ENCODE results near the gene PARP6.

DNA sequence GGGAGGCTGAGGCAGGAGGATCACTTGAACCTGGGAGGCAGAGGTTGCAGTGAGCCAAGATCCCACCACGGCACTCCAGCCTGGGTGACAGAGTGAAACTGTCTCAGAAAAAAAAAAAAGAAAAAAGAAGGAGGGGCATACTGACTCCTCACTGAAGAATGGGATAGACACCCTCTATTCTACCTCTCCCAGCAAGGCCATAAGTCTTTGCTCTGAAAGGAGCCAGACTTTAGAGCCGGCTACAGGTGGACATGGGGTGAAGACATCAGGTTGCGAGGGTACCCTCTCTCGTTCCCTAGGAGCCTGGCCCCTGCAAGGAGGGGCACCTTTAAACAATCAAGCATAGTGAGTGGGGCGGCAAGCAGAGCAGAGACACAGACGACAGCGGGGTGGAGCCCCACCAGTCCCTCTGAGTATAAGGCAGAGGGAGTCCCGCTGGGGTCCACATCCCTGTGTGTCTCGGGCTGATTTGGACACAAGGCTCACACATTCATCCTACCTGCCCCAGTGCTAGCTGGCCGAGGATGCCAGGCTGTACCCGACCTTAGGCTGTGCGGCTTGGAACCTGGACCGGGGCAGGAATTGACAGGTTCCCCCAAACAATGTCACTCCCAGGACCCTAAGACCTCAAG, 75.8 kb downstream of the PARP6 start:
- TF ChIP-seq, protein P1, sequence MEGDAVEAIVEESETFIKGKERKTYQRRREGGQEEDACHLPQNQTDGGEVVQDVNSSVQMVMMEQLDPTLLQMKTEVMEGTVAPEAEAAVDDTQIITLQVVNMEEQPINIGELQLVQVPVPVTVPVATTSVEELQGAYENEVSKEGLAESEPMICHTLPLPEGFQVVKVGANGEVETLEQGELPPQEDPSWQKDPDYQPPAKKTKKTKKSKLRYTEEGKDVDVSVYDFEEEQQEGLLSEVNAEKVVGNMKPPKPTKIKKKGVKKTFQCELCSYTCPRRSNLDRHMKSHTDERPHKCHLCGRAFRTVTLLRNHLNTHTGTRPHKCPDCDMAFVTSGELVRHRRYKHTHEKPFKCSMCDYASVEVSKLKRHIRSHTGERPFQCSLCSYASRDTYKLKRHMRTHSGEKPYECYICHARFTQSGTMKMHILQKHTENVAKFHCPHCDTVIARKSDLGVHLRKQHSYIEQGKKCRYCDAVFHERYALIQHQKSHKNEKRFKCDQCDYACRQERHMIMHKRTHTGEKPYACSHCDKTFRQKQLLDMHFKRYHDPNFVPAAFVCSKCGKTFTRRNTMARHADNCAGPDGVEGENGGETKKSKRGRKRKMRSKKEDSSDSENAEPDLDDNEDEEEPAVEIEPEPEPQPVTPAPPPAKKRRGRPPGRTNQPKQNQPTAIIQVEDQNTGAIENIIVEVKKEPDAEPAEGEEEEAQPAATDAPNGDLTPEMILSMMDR (IDR thresholded peaks at IDR 0.05): no peak
- TF ChIP-seq POLR2A (IDR thresholded peaks at IDR 0.05): no peak

Measured in ovary (tissue), 3 donors.